SK-N-SH (cell line): ENCODE data around the gene CIAO2A. TPM values are rescaled to one million over a fixed set of nuclear protein-coding genes. Genes with fewer than 3 reads are reported as not detected.

Experiments used
- CTCF ChIA-PET: fragments of 300-600, 350-600 bp; formaldehyde crosslinking; extraction: SDS; loops from one replicate; lab custom pipeline; 2021; lab: Yijun Ruan, JAX
- POLR2A ChIA-PET: fragments of 350-600 bp; sonication (Branson Sonifier 250); formaldehyde crosslinking; extraction: SDS; loops from one replicate; lab custom pipeline; 2020; ENCODE audit warnings: antibody characterized with exemption, inconsistent platforms; lab: Yijun Ruan, JAX
- DNase-seq: peaks from one replicate; pipeline ENCODE4 v3.0.0; 2012
- H2AFZ ChIP-seq: fragments of 200-600 bp; sonication (generic); 2 replicates; pipeline ENCODE4 v1.8.1; 2016; ENCODE audit warnings: antibody characterized with exemption, mild to moderate bottlenecking, low read depth
- H3F3A ChIP-seq: fragments of 200-600 bp; sonication (generic); replicated peaks from 2 replicates; pipeline ENCODE3; 2016; ENCODE audit warnings: antibody characterized with exemption, mild to moderate bottlenecking; ENCODE audit not compliant: insufficient read depth
- H3K27ac ChIP-seq, 2 experiments: fragments of 200-500 bp in 1 of 2; fragments of 200-600 bp in 1 of 2; sonication (Bioruptor generic) in 1 of 2; sonication (generic), shearing (Covaris generic) in 1 of 2; 2 replicates each; pipeline versions ENCODE4 v1.5.1 to v1.6.1; 2014 to 2016; ENCODE audit warnings: low read depth in 2 of 2, inconsistent platforms in 1 of 2, low read length in 1 of 2, mild to moderate bottlenecking in 1 of 2, mixed read lengths in 1 of 2
- H3K27me3 ChIP-seq: fragments of 200-600 bp; sonication (generic), shearing (Covaris generic); 2 replicates; pipeline ENCODE4 v1.6.1; 2016; ENCODE audit warnings: mixed run types; ENCODE audit not compliant: insufficient read depth
- H3K36me3 ChIP-seq, 2 experiments: fragments of 200-500 bp in 1 of 2; fragments of 200-600 bp in 1 of 2; sonication (Bioruptor generic) in 1 of 2; sonication (generic) in 1 of 2; replicated peaks in 1 of 2; 2 replicates each; pipeline versions ENCODE3 to v1.5.1; 2014 to 2016; ENCODE audit warnings: low read length in 1 of 2, mild to moderate bottlenecking in 1 of 2; ENCODE audit not compliant: insufficient read depth in 2 of 2, control insufficient read depth in 1 of 2
- H3K4me1 ChIP-seq, 2 experiments: fragments of 200-500 bp in 1 of 2; fragments of 200-600 bp in 1 of 2; sonication (Bioruptor generic) in 1 of 2; sonication (generic), shearing (Covaris generic) in 1 of 2; 2 replicates each; pipeline versions ENCODE4 v1.5.1 to v1.6.1; 2014 to 2016; ENCODE audit warnings: low read depth in 1 of 2, low read length in 1 of 2, mixed run types in 1 of 2; ENCODE audit not compliant: insufficient read depth in 2 of 2, control insufficient read depth in 1 of 2
- H3K4me2 ChIP-seq: fragments of 200-600 bp; sonication (generic), shearing (Covaris generic); 2 replicates; pipeline ENCODE4 v1.6.1; 2017; ENCODE audit warnings: mixed run types
- H3K4me3 ChIP-seq, 2 experiments: fragments of 200-500 bp in 1 of 2; fragments of 200-600 bp in 1 of 2; sonication (Bioruptor generic) in 1 of 2; sonication (generic), shearing (Covaris generic) in 1 of 2; 2 replicates each; pipeline versions ENCODE4 v1.5.1 to v1.8.1; 2014 to 2016; ENCODE audit warnings: low read depth in 2 of 2, inconsistent platforms in 1 of 2, low read length in 1 of 2, mild to moderate bottlenecking in 1 of 2, mixed read lengths in 1 of 2, moderate library complexity in 1 of 2
- H3K79me2 ChIP-seq: fragments of 200-600 bp; sonication (generic); 2 replicates; pipeline ENCODE4 v1.8.1; 2017; ENCODE audit warnings: mild to moderate bottlenecking; ENCODE audit not compliant: insufficient read depth
- H3K9ac ChIP-seq: fragments of 200-600 bp; sonication (generic); 2 replicates; pipeline ENCODE4 v1.6.1; 2017; ENCODE audit warnings: mixed run types
- H3K9me2 ChIP-seq: fragments of 200-600 bp; sonication (generic); 2 replicates; pipeline ENCODE4 v1.6.1; 2017; ENCODE audit warnings: mixed run types
- H3K9me3 ChIP-seq: fragments of 200-600 bp; sonication (generic); 2 replicates; pipeline ENCODE4 v1.6.1; 2017; ENCODE audit warnings: mixed run types, mild to moderate bottlenecking, moderate library complexity
- H4K20me1 ChIP-seq: fragments of 200-600 bp; sonication (generic); 2 replicates; pipeline ENCODE4 v1.6.1; 2017; ENCODE audit warnings: mild to moderate bottlenecking, mixed run types; ENCODE audit not compliant: insufficient read depth
- ELF1 ChIP-seq: IDR thresholded peaks from 2 replicates; pipeline ENCODE4 v1.4.0; 2012
- EZH2phosphoT487 ChIP-seq: fragments of 200-600 bp; sonication (generic); IDR thresholded peaks from 2 replicates; pipeline ENCODE4 v1.6.1; 2017; ENCODE audit warnings: low read depth, mixed run types, mild to moderate bottlenecking, antibody characterized with exemption, moderate library complexity, borderline replicate concordance
- GATA2 ChIP-seq: sonication (generic); formaldehyde crosslinking; IDR thresholded peaks from 2 replicates; pipeline ENCODE4 v1.5.0; 2020; ENCODE audit warnings: mild to moderate bottlenecking, missing genetic modification reagents
- JUND ChIP-seq: IDR thresholded peaks from 2 replicates; pipeline ENCODE4 v1.4.0; 2012
- MEF2A ChIP-seq: IDR thresholded peaks from 2 replicates; pipeline ENCODE4 v1.4.0; 2012; ENCODE audit warnings: low read depth, borderline replicate concordance
- MXI1 ChIP-seq: IDR thresholded peaks from 2 replicates; pipeline ENCODE4 v1.6.1; 2012; ENCODE audit warnings: mild to moderate bottlenecking, low read depth, low read length, improper control_type of control experiment
- NRF1 ChIP-seq: IDR thresholded peaks from 2 replicates; pipeline ENCODE4 v1.6.1; 2012; ENCODE audit warnings: low read depth, mild to moderate bottlenecking, low read length
- RAD21 ChIP-seq: IDR thresholded peaks from 2 replicates; pipeline ENCODE4 v1.6.1; 2012; ENCODE audit warnings: mild to moderate bottlenecking, low read length
- SIN3A ChIP-seq: IDR thresholded peaks from 2 replicates; pipeline ENCODE4 v1.6.1; 2012; ENCODE audit warnings: low read depth, mild to moderate bottlenecking, low read length, moderate library complexity, borderline replicate concordance
- SMC3 ChIP-seq: IDR thresholded peaks from 2 replicates; pipeline ENCODE4 v1.6.1; 2012; ENCODE audit warnings: low read depth, low read length, improper control_type of control experiment
- TAF1 ChIP-seq: IDR thresholded peaks from 2 replicates; pipeline ENCODE4 v1.6.1; 2012; ENCODE audit warnings: low read depth, mild to moderate bottlenecking, low read length, moderate library complexity, borderline replicate concordance
- TEAD4 ChIP-seq: IDR thresholded peaks from 2 replicates; pipeline ENCODE4 v1.4.0; 2012; ENCODE audit warnings: mild to moderate bottlenecking, borderline replicate concordance; ENCODE audit not compliant: insufficient read depth
- YY1 ChIP-seq: IDR thresholded peaks from 2 replicates; pipeline ENCODE4 v1.4.0; 2012; ENCODE audit warnings: low read depth, mild to moderate bottlenecking
- WGBS: methylation state at CpG from one replicate; pipeline ENCODE4 v1.1.6; 2017; ENCODE audit warnings: low lambda C conversion rate; 5-methylcytosine and 5-hydroxymethylcytosine counted together
- polyA plus RNA-seq, 3 experiments: library from polyadenylated mRNA; depleted of rRNA; stranded (reverse); fragments of >200 nt; gene quantifications; 2 replicates each; pipeline ENCODE4 v1.2.3, GENCODE V29; 2012
- TF ChIP-seq, protein P1 (sequence below): fragments of 200-600 bp; sonication (generic); IDR thresholded peaks from 2 replicates; pipeline ENCODE4 v1.6.1; 2017; ENCODE audit warnings: antibody characterized with exemption, mild to moderate bottlenecking, moderate library complexity
- TF ChIP-seq, protein P2 (sequence below): IDR thresholded peaks from 2 replicates; pipeline ENCODE4 v1.4.0; 2012; ENCODE audit warnings: low read depth
- TF ChIP-seq, protein P3 (sequence below): IDR thresholded peaks from 2 replicates; pipeline ENCODE4; 2012
- TF ChIP-seq, protein P4 (sequence below): fragments of 150-350 bp; IDR thresholded peaks from 2 replicates; pipeline ENCODE4 v1.6.1; 2017; ENCODE audit warnings: antibody characterized with exemption, low read length, low read depth, borderline replicate concordance
- TF ChIP-seq, protein P5 (sequence below): IDR thresholded peaks from 2 replicates; pipeline ENCODE4 v1.6.1; 2012; ENCODE audit warnings: mild to moderate bottlenecking, low read depth, low read length, moderate library complexity

The CIAO2A gene
- polyA plus RNA-seq, 1 of the 3 experiments (the other 2 are of a cell fraction) = 65.3 TPM

DNA sequence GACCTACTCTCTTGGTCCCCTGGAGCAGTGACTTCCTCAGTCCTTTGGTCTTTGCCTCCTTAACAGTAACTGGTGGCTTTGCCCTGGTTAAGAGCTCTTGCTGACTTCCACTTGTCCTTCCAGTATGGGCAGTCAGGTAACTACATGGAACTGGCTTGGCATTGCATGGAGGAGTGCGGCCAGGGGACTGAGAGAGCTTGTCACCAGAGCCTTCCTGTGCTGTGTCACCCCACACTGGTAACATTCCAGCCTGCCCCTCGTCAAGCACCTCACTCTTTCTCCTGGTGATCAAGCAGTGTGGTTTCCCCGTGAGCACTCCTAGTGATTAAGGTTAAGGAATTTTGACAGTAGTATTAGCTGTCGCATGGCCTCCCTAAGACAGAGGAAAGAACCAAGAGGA, 38.6 kb upstream of the CIAO2A start:
- H3K4me3 ChIP-seq = no peak overlapping the region
- POLR2A ChIA-PET = no interaction called here
- no peaks in the 10 kb centered on the region for H3F3A ChIP-seq
- H4K20me1 ChIP-seq = no peaks in the 10 kb centered on the region
- CTCF ChIA-PET = interaction anchor here (1.0 to 6.2 kb wide), 3 partner anchors 15 to 21 kb away, joined by 3 to 25 read pairs (median 4); no protein-coding TSS in a partner anchor
- no peak overlapping the region for H3K4me2 ChIP-seq
- no peaks in the 10 kb centered on the region for H3K9me2 ChIP-seq
- no peak overlapping the region for H3K27ac ChIP-seq
- no peak for DNase-seq
- no peaks in the 10 kb centered on the region for H3K79me2 ChIP-seq
- no peaks in the 10 kb centered on the region for H3K27me3 ChIP-seq
- TF ChIP-seq SMC3 = no peak
- TF ChIP-seq SIN3A = no peak
- TF ChIP-seq, protein P1, sequence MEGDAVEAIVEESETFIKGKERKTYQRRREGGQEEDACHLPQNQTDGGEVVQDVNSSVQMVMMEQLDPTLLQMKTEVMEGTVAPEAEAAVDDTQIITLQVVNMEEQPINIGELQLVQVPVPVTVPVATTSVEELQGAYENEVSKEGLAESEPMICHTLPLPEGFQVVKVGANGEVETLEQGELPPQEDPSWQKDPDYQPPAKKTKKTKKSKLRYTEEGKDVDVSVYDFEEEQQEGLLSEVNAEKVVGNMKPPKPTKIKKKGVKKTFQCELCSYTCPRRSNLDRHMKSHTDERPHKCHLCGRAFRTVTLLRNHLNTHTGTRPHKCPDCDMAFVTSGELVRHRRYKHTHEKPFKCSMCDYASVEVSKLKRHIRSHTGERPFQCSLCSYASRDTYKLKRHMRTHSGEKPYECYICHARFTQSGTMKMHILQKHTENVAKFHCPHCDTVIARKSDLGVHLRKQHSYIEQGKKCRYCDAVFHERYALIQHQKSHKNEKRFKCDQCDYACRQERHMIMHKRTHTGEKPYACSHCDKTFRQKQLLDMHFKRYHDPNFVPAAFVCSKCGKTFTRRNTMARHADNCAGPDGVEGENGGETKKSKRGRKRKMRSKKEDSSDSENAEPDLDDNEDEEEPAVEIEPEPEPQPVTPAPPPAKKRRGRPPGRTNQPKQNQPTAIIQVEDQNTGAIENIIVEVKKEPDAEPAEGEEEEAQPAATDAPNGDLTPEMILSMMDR = no peak
- TF ChIP-seq TAF1 = no peak
- TF ChIP-seq NRF1 = no peak
- no peak for TF ChIP-seq TEAD4
- TF ChIP-seq ELF1 = no peak
- TF ChIP-seq, protein P2, sequence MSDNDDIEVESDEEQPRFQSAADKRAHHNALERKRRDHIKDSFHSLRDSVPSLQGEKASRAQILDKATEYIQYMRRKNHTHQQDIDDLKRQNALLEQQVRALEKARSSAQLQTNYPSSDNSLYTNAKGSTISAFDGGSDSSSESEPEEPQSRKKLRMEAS = no peak
- TF ChIP-seq JUND = no peak
- TF ChIP-seq MEF2A = no peak
- TF ChIP-seq EZH2phosphoT487 = no peak
- H2AFZ ChIP-seq = no peak overlapping the region
- no peaks in the 10 kb centered on the region for H3K9me3 ChIP-seq
- peaks cover 49 to 85% of the 10 kb centered on the region in 2 experiments for H3K36me3 ChIP-seq
- 87% methylated on average over 4 of the region's 4 CpGs for WGBS
- no peak overlapping the region for H3K9ac ChIP-seq
- peaks cover 0 to 4% of the 10 kb centered on the region in 2 experiments; a peak in 1 of 4 replicates for H3K4me1 ChIP-seq

DNA sequence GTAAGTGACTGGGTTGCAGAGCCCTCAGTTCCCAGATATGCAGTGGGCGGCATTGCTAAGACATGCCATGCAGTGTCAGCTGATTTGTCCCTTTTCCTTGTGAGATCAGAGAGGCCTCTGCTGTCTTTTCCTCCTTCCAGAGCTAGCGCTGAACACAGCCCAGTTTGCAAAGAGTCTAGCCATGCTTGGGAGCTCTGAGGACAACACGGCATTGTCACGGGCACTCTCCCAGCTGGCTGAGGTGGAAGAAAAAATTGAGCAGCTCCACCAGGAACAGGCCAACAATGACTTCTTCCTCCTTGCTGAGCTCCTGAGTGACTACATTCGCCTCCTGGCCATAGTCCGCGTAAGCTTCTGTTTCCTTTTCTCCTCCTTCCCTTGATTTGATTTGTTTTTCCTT, 37.9 kb upstream of the CIAO2A start:
- H3K9me3 ChIP-seq = no peaks in the 10 kb centered on the region
- H3K79me2 ChIP-seq = no peaks in the 10 kb centered on the region
- H3K36me3 ChIP-seq = peaks cover 49 to 84% of the 10 kb centered on the region in 2 experiments
- no peak for DNase-seq
- no peak for TF ChIP-seq YY1
- TF ChIP-seq, protein P3, sequence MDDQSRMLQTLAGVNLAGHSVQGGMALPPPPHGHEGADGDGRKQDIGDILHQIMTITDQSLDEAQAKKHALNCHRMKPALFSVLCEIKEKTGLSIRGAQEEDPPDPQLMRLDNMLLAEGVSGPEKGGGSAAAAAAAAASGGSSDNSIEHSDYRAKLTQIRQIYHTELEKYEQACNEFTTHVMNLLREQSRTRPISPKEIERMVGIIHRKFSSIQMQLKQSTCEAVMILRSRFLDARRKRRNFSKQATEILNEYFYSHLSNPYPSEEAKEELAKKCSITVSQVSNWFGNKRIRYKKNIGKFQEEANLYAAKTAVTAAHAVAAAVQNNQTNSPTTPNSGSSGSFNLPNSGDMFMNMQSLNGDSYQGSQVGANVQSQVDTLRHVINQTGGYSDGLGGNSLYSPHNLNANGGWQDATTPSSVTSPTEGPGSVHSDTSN = no peak
- TF ChIP-seq, protein P4, sequence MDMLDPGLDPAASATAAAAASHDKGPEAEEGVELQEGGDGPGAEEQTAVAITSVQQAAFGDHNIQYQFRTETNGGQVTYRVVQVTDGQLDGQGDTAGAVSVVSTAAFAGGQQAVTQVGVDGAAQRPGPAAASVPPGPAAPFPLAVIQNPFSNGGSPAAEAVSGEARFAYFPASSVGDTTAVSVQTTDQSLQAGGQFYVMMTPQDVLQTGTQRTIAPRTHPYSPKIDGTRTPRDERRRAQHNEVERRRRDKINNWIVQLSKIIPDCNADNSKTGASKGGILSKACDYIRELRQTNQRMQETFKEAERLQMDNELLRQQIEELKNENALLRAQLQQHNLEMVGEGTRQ = no peak
- TF ChIP-seq EZH2phosphoT487 = no peak
- no peak for TF ChIP-seq GATA2
- TF ChIP-seq MXI1 = no peak
- TF ChIP-seq JUND = no peak
- TF ChIP-seq, protein P5, sequence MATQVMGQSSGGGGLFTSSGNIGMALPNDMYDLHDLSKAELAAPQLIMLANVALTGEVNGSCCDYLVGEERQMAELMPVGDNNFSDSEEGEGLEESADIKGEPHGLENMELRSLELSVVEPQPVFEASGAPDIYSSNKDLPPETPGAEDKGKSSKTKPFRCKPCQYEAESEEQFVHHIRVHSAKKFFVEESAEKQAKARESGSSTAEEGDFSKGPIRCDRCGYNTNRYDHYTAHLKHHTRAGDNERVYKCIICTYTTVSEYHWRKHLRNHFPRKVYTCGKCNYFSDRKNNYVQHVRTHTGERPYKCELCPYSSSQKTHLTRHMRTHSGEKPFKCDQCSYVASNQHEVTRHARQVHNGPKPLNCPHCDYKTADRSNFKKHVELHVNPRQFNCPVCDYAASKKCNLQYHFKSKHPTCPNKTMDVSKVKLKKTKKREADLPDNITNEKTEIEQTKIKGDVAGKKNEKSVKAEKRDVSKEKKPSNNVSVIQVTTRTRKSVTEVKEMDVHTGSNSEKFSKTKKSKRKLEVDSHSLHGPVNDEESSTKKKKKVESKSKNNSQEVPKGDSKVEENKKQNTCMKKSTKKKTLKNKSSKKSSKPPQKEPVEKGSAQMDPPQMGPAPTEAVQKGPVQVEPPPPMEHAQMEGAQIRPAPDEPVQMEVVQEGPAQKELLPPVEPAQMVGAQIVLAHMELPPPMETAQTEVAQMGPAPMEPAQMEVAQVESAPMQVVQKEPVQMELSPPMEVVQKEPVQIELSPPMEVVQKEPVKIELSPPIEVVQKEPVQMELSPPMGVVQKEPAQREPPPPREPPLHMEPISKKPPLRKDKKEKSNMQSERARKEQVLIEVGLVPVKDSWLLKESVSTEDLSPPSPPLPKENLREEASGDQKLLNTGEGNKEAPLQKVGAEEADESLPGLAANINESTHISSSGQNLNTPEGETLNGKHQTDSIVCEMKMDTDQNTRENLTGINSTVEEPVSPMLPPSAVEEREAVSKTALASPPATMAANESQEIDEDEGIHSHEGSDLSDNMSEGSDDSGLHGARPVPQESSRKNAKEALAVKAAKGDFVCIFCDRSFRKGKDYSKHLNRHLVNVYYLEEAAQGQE = no peak
- TF ChIP-seq RAD21 = no peak
- TF ChIP-seq, protein P1 = no peak
- TF ChIP-seq, all 33 proteins: peak for 0
- no peak overlapping the region for H3K4me3 ChIP-seq
- no peaks in the 10 kb centered on the region for H3K9me2 ChIP-seq
- H3K9ac ChIP-seq = no peak overlapping the region
- no peak overlapping the region for H3K27ac ChIP-seq
- H3F3A ChIP-seq = no peaks in the 10 kb centered on the region
- WGBS = 96% methylated on average over 6 of the region's 7 CpGs
- ChIA-PET POLR2A (no interaction called here), CTCF (interaction anchor here (1.3 to 6.2 kb wide), 2 partner anchors 16 to 21 kb away, joined by 4 to 25 read pairs; no protein-coding TSS in a partner anchor)
- H3K4me2 ChIP-seq = no peak overlapping the region
- H3K4me1 ChIP-seq = peaks cover 0 to 4% of the 10 kb centered on the region in 2 experiments; a peak in 1 of 4 replicates
- no peaks in the 10 kb centered on the region for H3K27me3 ChIP-seq
- no peaks in the 10 kb centered on the region for H4K20me1 ChIP-seq
- H2AFZ ChIP-seq = no peak overlapping the region
